SW480 (cell line): ENCODE data around the gene DAB2.

Experiments used
- DNase-seq: peaks from one replicate; pipeline ENCODE4 v3.0.0-alpha.2; 2016; ENCODE audit warnings: low spot score

The DAB2 gene

GRCh38 chr5:39424736-39425637 lies at the start of gene DAB2:
Gene DAB2 (minus strand): TSS chr5:39424980. CDS start chr5:39394320, 30,660 bp downstream.
- DNase-seq, result peak; percentile 66

DNA sequence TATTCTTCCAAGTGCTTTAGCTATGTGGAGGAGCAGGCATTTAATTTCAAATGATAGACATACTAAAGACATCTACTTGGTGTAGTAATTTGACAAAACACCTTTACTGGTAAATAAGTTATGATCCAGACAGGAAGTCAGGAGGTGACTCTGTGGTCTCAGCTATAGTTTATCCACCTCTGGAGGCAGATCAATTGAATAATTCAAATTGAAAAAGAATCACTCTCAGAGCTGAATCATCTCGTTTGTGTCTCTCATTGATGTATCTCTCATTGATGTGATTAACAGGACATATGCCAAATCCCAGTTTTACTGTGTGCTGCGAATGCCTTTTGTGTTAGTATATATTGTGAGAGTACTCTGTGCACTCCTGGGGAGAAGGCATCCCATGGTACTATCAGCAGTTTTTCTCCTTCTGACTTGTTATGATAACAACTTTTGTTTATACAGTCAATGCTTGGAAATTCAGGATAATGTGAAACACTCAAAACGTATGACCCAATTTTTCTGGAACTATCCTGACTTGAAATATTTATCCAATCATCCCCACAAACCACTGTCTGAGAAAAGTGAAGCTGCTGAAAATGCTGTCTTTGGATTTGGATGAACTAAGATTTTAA lies 48.5 kb upstream of the DAB2 start:
- no peak for DNase-seq

GRCh38 chr5:39471836-39472508 lies 47.2 kb upstream of the DAB2 start:
- DNase-seq, result no peak

DNA sequence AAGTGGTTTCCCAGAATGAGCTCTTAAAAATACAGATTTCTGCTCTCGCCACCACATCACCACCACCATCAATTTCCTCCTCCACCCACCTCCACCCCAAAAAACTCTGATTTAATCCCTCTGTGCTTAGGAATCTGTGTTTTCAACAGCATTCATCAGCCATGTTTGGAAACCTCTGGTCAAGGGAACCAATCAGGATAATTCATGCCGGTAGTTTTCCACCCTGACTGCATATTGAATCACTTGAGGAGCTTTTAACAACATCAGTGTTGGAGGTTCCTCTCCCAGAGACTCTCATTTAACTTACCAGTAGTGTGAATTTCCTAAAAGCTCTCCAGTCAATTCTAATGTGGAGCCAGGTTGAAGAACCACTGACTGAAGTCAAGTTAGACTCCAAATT lies 46.0 kb upstream of the DAB2 start:
- no peak for DNase-seq

DNA sequence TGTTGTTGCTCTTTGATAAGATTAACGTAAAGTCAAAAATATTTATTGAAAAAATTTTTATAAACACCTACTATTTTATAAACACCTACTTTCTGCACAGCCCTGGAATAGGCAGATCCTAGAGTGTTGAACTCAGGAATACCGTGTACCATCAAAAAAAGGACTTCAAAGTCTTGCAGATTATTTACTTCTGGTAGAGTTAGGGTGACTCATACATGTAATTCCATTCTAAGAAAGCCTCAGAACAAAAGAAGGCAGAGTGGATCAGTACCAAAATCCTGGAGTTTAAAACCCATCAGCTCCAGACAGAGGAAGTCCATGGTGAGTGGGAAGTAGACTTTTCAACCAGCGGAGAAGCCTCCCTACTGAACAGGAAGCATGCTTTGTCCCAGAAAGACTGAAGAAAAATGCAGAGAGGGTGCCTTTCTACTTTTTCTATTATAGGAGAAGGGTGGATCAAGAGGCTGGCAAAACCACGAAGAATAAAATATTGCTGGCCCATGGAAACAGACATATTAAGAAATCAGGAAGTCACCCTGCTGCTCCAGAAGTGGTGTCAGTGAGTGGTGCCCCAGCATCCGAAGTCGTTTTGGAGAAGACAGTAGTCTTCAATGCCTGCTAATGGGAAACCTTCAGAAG lies 45.1 kb upstream of the DAB2 start:
- DNase-seq, result no peak

DNA sequence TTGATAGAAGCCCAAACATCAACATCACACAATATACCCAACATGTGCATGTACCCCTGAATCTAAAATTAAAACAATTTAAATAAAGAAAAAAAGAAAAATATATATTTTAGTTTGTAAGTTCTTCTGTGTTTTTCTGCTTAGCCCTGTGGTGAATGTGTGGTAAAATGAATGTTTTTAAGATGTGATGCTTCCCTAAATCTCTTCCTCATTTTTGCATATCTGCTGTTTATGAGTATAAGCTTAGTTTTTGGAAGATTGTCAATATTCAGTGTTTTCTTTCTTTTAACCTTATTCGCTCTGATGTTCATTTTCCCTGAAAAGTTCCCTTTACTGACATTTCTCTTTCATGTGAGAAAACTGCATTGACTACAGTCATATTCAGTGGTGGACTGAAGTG lies 44.4 kb upstream of the DAB2 start:
- no peak for DNase-seq

DNA sequence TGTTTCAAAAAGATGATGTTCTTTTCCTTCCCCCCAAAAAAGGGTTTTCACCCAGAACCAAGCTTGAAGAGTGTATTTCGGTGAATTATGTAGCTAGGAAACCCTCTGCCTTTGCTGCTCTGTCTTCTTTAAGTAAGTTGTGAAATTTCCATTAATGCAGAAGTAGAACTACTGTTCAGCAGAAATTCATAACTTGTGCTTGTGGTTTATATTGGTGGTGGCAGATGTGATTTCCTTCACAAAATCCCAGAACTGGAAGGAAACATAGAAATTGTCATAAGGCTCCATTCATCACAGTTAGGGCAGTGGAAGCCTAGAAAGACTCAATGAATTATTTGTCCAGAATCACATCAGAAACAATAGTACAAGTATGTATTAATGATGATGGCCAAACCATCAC lies 42.1 kb upstream of the DAB2 start:
- DNase-seq, result no peak

GRCh38 chr5:39465843-39466242 lies 41.1 kb upstream of the DAB2 start:
- DNase-seq, result no peak

GRCh38 chr5:39465097-39465496 lies 40.3 kb upstream of the DAB2 start:
- DNase-seq, result no peak

- DNase-seq, result no peak
Observed at GRCh38 chr5:39464088-39464487, 39.3 kb upstream of the DAB2 start.

DNA sequence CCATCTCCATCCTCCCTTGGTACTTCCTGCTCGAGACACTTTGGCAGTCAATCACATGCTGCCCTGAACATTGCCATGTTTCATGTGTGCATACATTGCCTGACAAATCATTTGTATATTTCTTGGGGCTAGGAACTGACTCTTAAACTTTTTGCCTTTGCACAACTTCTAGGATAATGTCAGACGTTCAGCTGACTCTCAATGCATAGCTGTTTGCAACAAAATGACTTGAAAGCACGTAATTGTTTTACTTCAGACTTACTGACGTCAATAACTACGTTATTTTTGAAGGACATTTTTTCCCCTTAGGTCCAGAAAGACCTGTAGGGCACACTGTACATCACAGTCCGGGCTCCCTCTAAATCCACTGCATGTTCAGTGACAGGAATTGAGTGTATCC lies 37.4 kb upstream of the DAB2 start:
- no peak for DNase-seq

DNA sequence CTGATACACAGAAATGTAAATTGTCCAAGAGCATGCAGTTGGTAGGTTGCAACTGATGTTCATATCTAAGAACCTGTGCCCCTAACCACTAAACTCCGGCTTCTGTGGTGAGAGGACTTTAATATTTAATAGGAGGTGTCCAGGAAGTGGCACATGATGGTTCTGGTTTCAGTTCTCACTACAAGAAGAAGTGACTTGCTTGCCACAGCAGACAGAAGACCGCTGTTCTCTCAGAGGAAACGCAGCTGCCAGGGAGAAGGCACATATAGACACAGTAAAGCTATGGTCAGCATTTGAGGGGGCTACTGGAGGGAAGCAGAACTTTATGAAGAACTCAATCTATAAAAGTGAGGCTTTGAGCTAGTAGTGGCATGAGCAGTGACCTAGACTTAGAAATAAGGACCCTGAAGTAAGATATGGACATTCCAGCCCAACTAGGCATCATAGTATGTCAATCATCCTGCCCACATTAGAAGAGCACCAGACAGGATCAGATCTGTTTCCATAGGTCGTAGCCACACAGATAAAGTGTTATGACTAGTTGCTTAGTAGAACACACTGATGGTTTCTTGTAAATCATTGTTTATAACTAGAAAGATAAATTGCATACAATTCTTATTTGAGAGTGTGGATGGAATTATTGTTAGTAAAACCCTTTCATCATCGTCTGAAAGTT lies 36.4 kb upstream of the DAB2 start:
- DNase-seq, result no peak

- no peak for DNase-seq
Observed at GRCh38 chr5:39459907-39460306, 35.1 kb upstream of the DAB2 start.

- no peak for DNase-seq
Observed at GRCh38 chr5:39459071-39459470, 34.3 kb upstream of the DAB2 start.

- no peak for DNase-seq
Observed at GRCh38 chr5:39455645-39456044, 30.9 kb upstream of the DAB2 start.

DNA sequence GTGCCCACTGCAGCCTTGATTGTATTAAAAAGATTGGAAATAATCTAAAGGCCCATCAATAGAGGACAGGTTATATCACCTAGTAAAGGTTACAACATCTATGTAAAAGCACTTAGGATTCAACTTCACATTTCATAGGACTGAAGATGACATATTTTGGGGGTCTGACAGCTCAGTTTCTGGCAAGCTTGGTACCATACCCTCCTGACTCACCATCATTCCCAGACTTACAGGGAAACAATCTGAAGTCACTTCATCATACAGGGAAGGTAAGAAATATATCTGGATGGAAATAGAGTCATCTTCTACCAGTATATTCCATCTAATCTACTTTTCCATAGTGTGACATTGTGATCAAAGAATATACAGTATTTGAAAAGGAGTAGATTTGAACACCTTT lies 28.8 kb upstream of the DAB2 start:
- DNase-seq, result no peak

DNA sequence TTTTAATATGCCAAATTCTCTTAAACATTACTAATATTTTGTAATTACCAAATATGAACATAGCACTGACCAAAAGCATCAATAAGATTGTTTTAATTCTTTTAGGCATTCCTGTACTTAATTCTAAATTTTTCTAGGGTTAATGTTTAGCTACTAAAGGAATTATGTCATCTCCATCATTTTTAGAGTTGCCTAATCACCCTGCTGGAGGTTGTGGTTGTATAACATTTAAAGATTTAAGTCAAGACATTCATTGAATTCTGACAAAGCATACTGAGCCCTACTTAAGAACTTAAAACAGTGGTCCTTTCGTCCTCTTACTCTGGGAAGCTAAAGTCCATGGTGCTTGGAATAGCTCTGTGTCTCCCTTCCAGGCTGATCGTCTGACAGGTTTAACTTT lies 28.1 kb upstream of the DAB2 start:
- no peak for DNase-seq

DNA sequence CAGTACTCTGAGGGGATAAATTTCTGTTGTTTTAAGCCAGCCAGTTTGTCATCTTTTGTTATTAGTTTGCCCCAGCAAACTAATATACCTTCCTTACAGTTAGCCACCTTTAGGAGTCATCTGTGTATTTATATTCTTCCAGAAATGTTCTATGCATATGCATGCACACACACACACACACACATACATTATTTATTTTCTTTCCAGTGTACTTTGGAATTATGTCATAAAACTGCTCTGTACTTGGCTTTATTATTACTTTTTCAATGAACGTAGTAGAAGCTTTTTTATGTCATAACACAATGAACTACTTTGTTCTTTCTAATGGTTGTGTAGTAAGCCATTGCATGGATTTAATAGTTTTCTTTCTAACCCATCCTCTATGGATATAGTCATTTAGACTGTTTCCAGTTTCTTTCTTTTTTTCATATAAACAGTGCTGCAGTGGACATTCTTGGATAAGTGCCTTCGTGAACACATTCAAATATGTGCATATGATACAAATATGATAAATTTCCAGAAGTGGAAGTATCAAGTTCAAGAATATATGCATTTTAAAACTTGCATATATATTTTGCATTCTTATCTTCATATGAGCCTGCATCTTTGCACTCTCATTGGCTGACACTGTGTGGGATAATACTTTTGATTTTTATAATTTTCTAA lies 26.6 kb upstream of the DAB2 start:
- DNase-seq, result no peak

- DNase-seq, result no peak
Observed at GRCh38 chr5:39450487-39450886, 25.7 kb upstream of the DAB2 start.

GRCh38 chr5:39449591-39449990 lies 24.8 kb upstream of the DAB2 start:
- DNase-seq, result no peak

DNA sequence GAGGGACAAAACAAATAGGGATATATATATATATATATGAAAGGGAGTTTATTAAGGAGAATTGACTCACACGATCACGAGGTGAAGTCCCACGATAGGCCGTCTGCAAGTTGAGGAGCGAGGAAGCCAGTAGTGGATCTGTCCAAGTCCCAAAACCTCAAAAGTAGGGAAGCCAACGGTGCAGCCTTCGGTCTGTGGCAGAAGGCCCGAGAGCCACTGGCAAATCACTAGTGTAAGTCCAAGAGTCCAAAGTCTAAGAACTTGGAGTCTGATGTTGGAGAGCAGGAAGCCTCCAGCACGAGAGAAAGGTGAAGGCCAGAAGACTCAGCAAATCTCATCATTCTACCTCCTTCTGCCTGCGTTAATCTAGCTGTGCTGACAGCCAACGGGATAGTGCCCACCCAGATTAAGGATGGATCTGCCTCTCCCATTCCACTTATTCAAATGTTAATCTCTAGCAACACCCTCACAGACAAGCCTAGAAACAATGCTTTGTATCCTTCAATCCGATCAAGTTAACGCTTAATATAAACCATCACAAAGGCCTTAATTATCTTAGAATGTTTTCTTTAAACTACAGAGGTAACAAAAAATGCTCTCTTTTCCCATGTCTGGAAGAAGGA lies 23.8 kb upstream of the DAB2 start:
- DNase-seq, result no peak
